ENCODE measurements around the gene DCDC2B.

DCDC2B gene

GRCh38 chr1:32204943-32205361 lies 3.9 kb upstream of the DCDC2B start:
- Histone ChIP-seq H3K36me3 (no peaks in the 10 kb centered on the region), H3K9me3 (no peaks in the 10 kb centered on the region), H3K27me3 (no peaks in the 10 kb centered on the region), H3K4me1 (peaks cover 10% of the 10 kb centered on the region), H3K4me3 (ENCODE audit: low read depth, low read length) (peak overlapping the region; percentile 73)
- TF ChIP-seq CTCF (IDR thresholded peaks at IDR 0.05; ENCODE audit: low read depth, low read length) = no peak
- DNase-seq = no peak

GRCh38 chr1:32205401-32206370 lies 3.2 kb upstream of the DCDC2B start, which contains the start of gene IQCC:
Gene IQCC, plus strand, starts transcription at chr1:32205671. Its CDS starts 11 bp downstream, at chr1:32205682.
- DNase-seq = peak; percentile 82
- H3K4me1 ChIP-seq = peaks cover 8% of the 10 kb centered on the region; the same call in 1 of the 2 replicates

GRCh38 chr1:32208469-32208868 lies 420 bp upstream of the DCDC2B start:
- H3K9me3 ChIP-seq = no peaks in the 10 kb centered on the region
- no peak for DNase-seq
- H3K27me3 ChIP-seq = no peaks in the 10 kb centered on the region
- no peaks in the 10 kb centered on the region for H3K36me3 ChIP-seq
- 0 out of 2 replicates have a peak, but pooled peaks cover 6% of the 10 kb centered on the region for H3K4me1 ChIP-seq
- no peak for TF ChIP-seq CTCF (IDR thresholded peaks at IDR 0.05; ENCODE audit: low read depth, low read length)
- no peak overlapping the region for H3K4me3 ChIP-seq (ENCODE audit: low read depth, low read length)

More at GRCh38 chr1:32205401-32206370, 3.2 kb upstream of the DCDC2B start, which contains the start of gene IQCC:
- Histone ChIP-seq H3K36me3 (no peaks in the 10 kb centered on the region), H3K27me3 (no peaks in the 10 kb centered on the region), H3K9me3 (no peaks in the 10 kb centered on the region), H3K4me3 (ENCODE audit: low read depth, low read length) (peak within 1 kb of the TSS; percentile 73)
- TF ChIP-seq CTCF (IDR thresholded peaks at IDR 0.05; ENCODE audit: low read depth, low read length) = no peak

GRCh38 chr1:32215629-32216480 lies 7.0 kb downstream of the DCDC2B start:
- H3K27me3 ChIP-seq = no peaks in the 10 kb centered on the region

GRCh38 chr1:32216566-32216965 lies 7.7 kb downstream of the DCDC2B start:
- no peaks in the 10 kb centered on the region for H3K27me3 ChIP-seq
- no peaks in the 10 kb centered on the region for H3K36me3 ChIP-seq

More at GRCh38 chr1:32215629-32216480, 7.0 kb downstream of the DCDC2B start:
- DNase-seq = peak; percentile 69
- H3K4me3 ChIP-seq (ENCODE audit: low read depth, low read length) = no peak overlapping the region
- no peaks in the 10 kb centered on the region for H3K36me3 ChIP-seq
- no peaks in the 10 kb centered on the region for H3K9me3 ChIP-seq
- no peaks in the 10 kb centered on the region for H3K4me1 ChIP-seq
- peak; percentile 72 for TF ChIP-seq CTCF (IDR thresholded peaks at IDR 0.05; ENCODE audit: low read depth, low read length)

More at GRCh38 chr1:32216566-32216965, 7.7 kb downstream of the DCDC2B start:
- no peaks in the 10 kb centered on the region for H3K9me3 ChIP-seq
- no peak overlapping the region for H3K4me3 ChIP-seq (ENCODE audit: low read depth, low read length)
- H3K4me1 ChIP-seq = no peaks in the 10 kb centered on the region
- DNase-seq = no peak
- no peak for TF ChIP-seq CTCF (IDR thresholded peaks at IDR 0.05; ENCODE audit: low read depth, low read length)

All from BE2C (cell line).